T-helper 2 cell treated with Interferon-gamma antibody and Interleukin-4, amounts not matched to agents 5 μg/mL and 100 μg/mL, for 36 hours (primary cell): ENCODE results near the gene SNORC.

Experiments
- DNase-seq: peaks from one replicate; pipeline ENCODE4 v3.0.0; 2021; ENCODE audit warnings: low spot score
- H3K27ac Mint-ChIP-seq: one replicate; pipeline ENCODE4 v1.8.0; 2021; ENCODE audit warnings: mild to moderate bottlenecking, mixed read lengths
- H3K27me3 Mint-ChIP-seq: one replicate; pipeline ENCODE4 v1.8.0; 2021; ENCODE audit warnings: low read depth, mixed read lengths
- H3K36me3 Mint-ChIP-seq: one replicate; pipeline ENCODE4 v1.8.0; 2021; ENCODE audit warnings: low read depth, mixed read lengths
- H3K4me1 Mint-ChIP-seq: one replicate; pipeline ENCODE4 v1.8.0; 2021; ENCODE audit warnings: low read depth, mixed read lengths
- H3K4me3 Mint-ChIP-seq: one replicate; pipeline ENCODE4 v1.8.0; 2022; ENCODE audit warnings: mild to moderate bottlenecking, moderate library complexity, mixed read lengths
- H3K9me3 Mint-ChIP-seq: one replicate; pipeline ENCODE4 v1.8.0; 2021; ENCODE audit warnings: mixed read lengths

Gene SNORC

GRCh38 chr2:232882505-232883115, 12.5 kb downstream of the SNORC start:
- Mint-ChIP-seq H3K9me3 (no peaks in the 10 kb centered on the region), H3K4me1 (no peaks in the 10 kb centered on the region), H3K36me3 (no peaks in the 10 kb centered on the region), H3K27ac (no peak overlapping the region), H3K4me3 (no peak overlapping the region), H3K27me3 (peaks cover under 1% of the 10 kb centered on the region)
- DNase-seq: no peak

GRCh38 chr2:232883116-232883721, 13.2 kb downstream of the SNORC start:
- no peaks in the 10 kb centered on the region for H3K36me3 Mint-ChIP-seq
- no peak for DNase-seq
- no peaks in the 10 kb centered on the region for H3K9me3 Mint-ChIP-seq
- H3K27me3 Mint-ChIP-seq: no peaks in the 10 kb centered on the region
- no peaks in the 10 kb centered on the region for H3K4me1 Mint-ChIP-seq
- no peak overlapping the region for H3K27ac Mint-ChIP-seq
- H3K4me3 Mint-ChIP-seq: no peak overlapping the region

GRCh38 chr2:232884001-232884421, 13.9 kb downstream of the SNORC start:
- no peaks in the 10 kb centered on the region for H3K9me3 Mint-ChIP-seq
- H3K4me1 Mint-ChIP-seq: no peaks in the 10 kb centered on the region
- no peak overlapping the region for H3K27ac Mint-ChIP-seq
- DNase-seq: no peak
- H3K27me3 Mint-ChIP-seq: no peaks in the 10 kb centered on the region
- H3K36me3 Mint-ChIP-seq: no peaks in the 10 kb centered on the region
- H3K4me3 Mint-ChIP-seq: no peak overlapping the region

- Mint-ChIP-seq H3K4me1 (no peaks in the 10 kb centered on the region), H3K27me3 (no peaks in the 10 kb centered on the region), H3K9me3 (no peaks in the 10 kb centered on the region), H3K36me3 (no peaks in the 10 kb centered on the region), H3K27ac (no peak overlapping the region), H3K4me3 (no peak overlapping the region)
- DNase-seq: no peak
These were observed 14.6 kb downstream of the SNORC start for GRCh38 chr2:232884549-232885263.

GRCh38 chr2:232885264-232885961, 15.3 kb downstream of the SNORC start:
- no peak overlapping the region for H3K4me3 Mint-ChIP-seq
- no peaks in the 10 kb centered on the region for H3K4me1 Mint-ChIP-seq
- H3K36me3 Mint-ChIP-seq: no peaks in the 10 kb centered on the region
- H3K27me3 Mint-ChIP-seq: no peaks in the 10 kb centered on the region
- H3K9me3 Mint-ChIP-seq: no peaks in the 10 kb centered on the region
- DNase-seq: no peak
- H3K27ac Mint-ChIP-seq: no peak overlapping the region

- no peaks in the 10 kb centered on the region for H3K27me3 Mint-ChIP-seq
- H3K4me1 Mint-ChIP-seq: no peaks in the 10 kb centered on the region
- H3K27ac Mint-ChIP-seq: no peak overlapping the region
- no peak for DNase-seq
- no peak overlapping the region for H3K4me3 Mint-ChIP-seq
- H3K36me3 Mint-ChIP-seq: no peaks in the 10 kb centered on the region
- no peaks in the 10 kb centered on the region for H3K9me3 Mint-ChIP-seq
These were observed 16.1 kb downstream of the SNORC start for GRCh38 chr2:232886176-232886575.

- Mint-ChIP-seq H3K9me3 (no peaks in the 10 kb centered on the region), H3K36me3 (no peaks in the 10 kb centered on the region), H3K27me3 (no peaks in the 10 kb centered on the region), H3K4me3 (no peak overlapping the region), H3K27ac (no peak overlapping the region), H3K4me1 (no peaks in the 10 kb centered on the region)
- no peak for DNase-seq
These were observed 16.6 kb downstream of the SNORC start for GRCh38 chr2:232886632-232887031.

- H3K27ac Mint-ChIP-seq: no peak overlapping the region
- no peaks in the 10 kb centered on the region for H3K4me1 Mint-ChIP-seq
- no peak for DNase-seq
- H3K36me3 Mint-ChIP-seq: no peaks in the 10 kb centered on the region
- no peaks in the 10 kb centered on the region for H3K9me3 Mint-ChIP-seq
- H3K27me3 Mint-ChIP-seq: no peaks in the 10 kb centered on the region
- H3K4me3 Mint-ChIP-seq: no peak overlapping the region
These were observed 17.2 kb downstream of the SNORC start for GRCh38 chr2:232887171-232887850.

GRCh38 chr2:232888099-232888836, 18.2 kb downstream of the SNORC start:
- no peak overlapping the region for H3K27ac Mint-ChIP-seq
- no peak overlapping the region for H3K4me3 Mint-ChIP-seq
- no peaks in the 10 kb centered on the region for H3K36me3 Mint-ChIP-seq
- H3K4me1 Mint-ChIP-seq: no peaks in the 10 kb centered on the region
- H3K27me3 Mint-ChIP-seq: no peaks in the 10 kb centered on the region
- no peaks in the 10 kb centered on the region for H3K9me3 Mint-ChIP-seq
- no peak for DNase-seq

GRCh38 chr2:232888839-232889529, 18.9 kb downstream of the SNORC start:
- no peak for DNase-seq
- Mint-ChIP-seq H3K4me1 (no peaks in the 10 kb centered on the region), H3K9me3 (no peaks in the 10 kb centered on the region), H3K27me3 (no peaks in the 10 kb centered on the region), H3K36me3 (no peaks in the 10 kb centered on the region), H3K27ac (no peak overlapping the region), H3K4me3 (no peak overlapping the region)

- no peaks in the 10 kb centered on the region for H3K4me1 Mint-ChIP-seq
- H3K4me3 Mint-ChIP-seq: no peak overlapping the region
These were observed 19.9 kb downstream of the SNORC start for GRCh38 chr2:232889876-232890401.

GRCh38 chr2:232890536-232890895, 20.5 kb downstream of the SNORC start:
- H3K36me3 Mint-ChIP-seq: no peaks in the 10 kb centered on the region
- no peak overlapping the region for H3K4me3 Mint-ChIP-seq
- H3K9me3 Mint-ChIP-seq: no peaks in the 10 kb centered on the region
- H3K27ac Mint-ChIP-seq: no peak overlapping the region
- H3K27me3 Mint-ChIP-seq: no peaks in the 10 kb centered on the region
- H3K4me1 Mint-ChIP-seq: no peaks in the 10 kb centered on the region
- no peak for DNase-seq

More at GRCh38 chr2:232889876-232890401, 19.9 kb downstream of the SNORC start:
- no peaks in the 10 kb centered on the region for H3K36me3 Mint-ChIP-seq
- no peak overlapping the region for H3K27ac Mint-ChIP-seq
- no peaks in the 10 kb centered on the region for H3K27me3 Mint-ChIP-seq
- no peak for DNase-seq
- no peaks in the 10 kb centered on the region for H3K9me3 Mint-ChIP-seq
